Testis (tissue), 3 donors: ENCODE measurements around the gene SLC25A1. TPM values are rescaled to one million over a fixed set of nuclear protein-coding genes. Genes with fewer than 3 reads are reported as not detected.

Source experiments
- DNase-seq: peaks from one replicate; pipeline ENCODE4 v3.0.0-alpha.2; 2019
- H3K27ac ChIP-seq, 2 donors: fragments of 200-600 bp; sonication (generic); one replicate each; pipeline ENCODE4 v1.5.1; 2019
- H3K27me3 ChIP-seq: fragments of 200-600 bp; sonication (generic); one replicate; pipeline ENCODE4 v1.5.1; 2019
- H3K36me3 ChIP-seq: fragments of 200-600 bp; sonication (generic); one replicate; pipeline ENCODE4 v1.5.1; 2017; ENCODE audit warnings: low read depth; ENCODE audit errors: missing control alignments
- H3K4me1 ChIP-seq: fragments of 200-600 bp; sonication (generic); one replicate; pipeline ENCODE4 v1.5.1; 2019
- H3K4me3 ChIP-seq, 2 donors: fragments of 200-600 bp; sonication (generic); one replicate each; pipeline ENCODE4 v1.5.1; 2017 to 2019
- H3K9me3 ChIP-seq: fragments of 200-600 bp; sonication (generic); one replicate; pipeline ENCODE4 v1.5.1; 2017
- CTCF ChIP-seq, 3 experiments: fragments of 450-650 bp in 2 of 3; fragments of 200-600 bp in 1 of 3; sonication (generic) in 1 of 3; IDR thresholded peaks; one replicate each; pipeline ENCODE4 v1.5.1; 2016 to 2019; ENCODE audit warnings: antibody characterized with exemption in 3 of 3, mild to moderate bottlenecking in 2 of 3, moderate library complexity in 1 of 3
- POLR2A ChIP-seq: fragments of 450-650 bp; IDR thresholded peaks from one replicate; pipeline ENCODE4 v1.6.1; 2017; ENCODE audit warnings: antibody characterized with exemption, mild to moderate bottlenecking, moderate library complexity
- WGBS, 2 donors: methylation state at CpG; one replicate each; pipeline ENCODE4 v1.1.5; 2018; 5-methylcytosine and 5-hydroxymethylcytosine counted together
- intact Hi-C: fragments of 100-400 bp; cut with DNase I; formaldehyde crosslinking; loops from one replicate; pipeline ENCODE4 v1.15.1; 2023; ENCODE audit warnings: low total_unique reads
- polyA plus RNA-seq: library from polyadenylated mRNA; stranded (reverse); fragments of 350-450 nt; fragmentation: Illumina TruSeq; extraction: RNeasy Lipid Tissue Mini Kit (QIAGEN cat#74804); gene quantifications from one replicate; pipeline ENCODE4 v1.2.3, GENCODE V29; 2014; ENCODE audit warnings: low read depth, low replicate concordance; ENCODE audit not compliant: insufficient read depth
- total RNA-seq, 2 donors: library from RNA; depleted of rRNA; stranded (reverse); fragments of >200 nt; gene quantifications; one replicate each; pipeline ENCODE4 v1.2.3, GENCODE V29; 2016

The SLC25A1 gene
- total and polyA plus RNA-seq, 3 donors from 2014 or later: 56.0 to 64.9 (median 61.7) TPM

DNA sequence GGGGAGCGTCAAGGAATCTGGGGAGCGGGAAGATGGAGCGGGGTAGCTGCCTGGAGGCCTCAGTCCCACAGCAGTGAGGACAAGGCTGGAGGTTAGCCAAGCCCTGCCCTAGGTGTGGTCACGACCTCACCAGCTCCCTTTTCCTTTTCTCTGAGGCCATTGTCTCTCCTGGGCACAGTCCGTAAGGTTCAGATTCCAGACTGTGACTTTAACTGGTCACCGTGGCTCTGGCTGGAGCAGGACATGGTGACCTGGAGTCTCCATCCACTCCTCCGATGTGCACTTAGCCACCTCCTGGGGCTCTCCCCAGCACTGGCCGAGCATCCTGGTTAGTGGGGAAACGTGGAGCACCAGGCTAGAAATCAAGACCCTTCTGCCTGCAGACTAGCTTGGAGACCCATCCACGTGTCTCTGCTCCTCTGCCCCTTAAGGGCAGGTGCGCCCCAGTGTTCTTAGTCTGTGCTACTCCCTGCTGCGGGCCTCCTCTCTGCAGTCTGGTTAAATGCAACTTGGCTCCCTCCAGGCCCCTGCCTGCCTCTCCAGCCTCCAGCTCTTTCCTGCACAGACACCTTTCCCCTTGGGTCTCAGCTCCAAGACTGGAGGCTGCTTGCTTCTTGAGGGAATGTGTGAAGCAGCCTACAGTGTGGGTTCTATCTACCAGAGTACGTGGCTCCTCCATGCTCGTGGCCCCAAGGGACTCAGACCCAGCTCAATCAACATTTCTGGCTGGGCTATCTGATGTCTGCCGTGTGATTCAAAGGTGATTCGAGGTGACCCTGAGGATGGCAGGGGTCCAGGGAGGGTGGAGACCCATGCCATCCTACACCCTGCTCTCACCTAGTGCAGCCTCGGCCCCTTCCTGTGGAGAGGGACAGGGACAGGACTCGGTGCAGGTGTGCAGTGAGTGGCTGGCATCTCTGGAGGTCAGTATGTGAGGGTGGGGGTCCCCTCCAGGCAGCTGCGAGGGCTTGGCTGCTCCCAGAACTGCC lies 5.2 kb downstream of the SLC25A1 start:
- Histone ChIP-seq H3K36me3 (no peaks in the 10 kb centered on the region), H3K9me3 (no peaks in the 10 kb centered on the region), H3K4me3 (no peak overlapping the region), H3K27ac (no peak overlapping the region), H3K27me3 (no peaks in the 10 kb centered on the region), H3K4me1 (peaks cover 42% of the 10 kb centered on the region)
- DNase-seq: no peak
- no peak for TF ChIP-seq CTCF (IDR thresholded peaks at IDR 0.05)
- TF ChIP-seq POLR2A: no peak
- intact Hi-C loops: no loop called here
- 81 to 87% methylated on average over 16 to 19 of the region's 19 CpGs for WGBS, 2 donors

DNA sequence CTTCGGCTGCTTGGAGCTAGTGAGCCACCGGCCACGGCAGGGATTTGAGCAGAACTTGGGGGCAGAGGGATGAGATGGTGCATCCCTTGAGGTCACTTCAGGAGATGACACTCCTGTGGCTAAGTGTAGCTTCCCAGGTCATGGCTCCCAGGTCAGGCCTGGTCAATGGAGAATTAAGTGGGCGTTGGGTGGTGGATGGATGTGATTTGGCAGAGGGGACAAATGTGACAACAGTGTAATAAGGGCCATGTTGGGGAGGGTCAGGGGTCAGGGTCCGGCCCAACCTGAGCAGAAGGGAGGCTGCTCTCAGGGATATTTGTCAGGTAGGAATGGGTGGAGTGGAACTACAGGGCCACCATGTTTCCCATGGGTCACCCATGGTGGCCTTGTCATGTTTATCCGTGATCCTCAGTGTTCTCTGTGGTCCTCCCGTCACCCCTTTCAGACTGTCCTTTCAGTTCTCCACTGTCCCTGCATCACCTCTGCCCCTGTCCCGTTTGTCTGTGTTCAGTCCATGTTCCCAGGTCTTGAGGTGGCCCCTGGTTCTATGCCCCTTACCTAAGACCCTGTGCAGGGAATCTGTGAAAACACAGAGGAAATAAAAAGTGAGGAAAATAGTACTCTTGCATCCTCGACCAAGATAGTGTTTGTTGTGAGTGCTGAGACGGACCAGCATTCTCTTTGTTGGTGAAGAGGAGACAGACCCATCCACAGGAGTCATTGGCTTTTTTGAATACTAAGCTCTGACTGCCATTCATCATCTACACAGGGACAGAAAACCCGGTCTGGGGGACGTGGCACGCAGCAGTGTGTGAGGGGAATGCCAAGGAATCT lies 6.1 kb downstream of the SLC25A1 start:
- H3K4me3 ChIP-seq: peak overlapping the region; percentile 95 to 99
- H3K4me1 ChIP-seq: peaks cover 38% of the 10 kb centered on the region
- H3K36me3 ChIP-seq: no peaks in the 10 kb centered on the region
- intact Hi-C loops: no loop called here
- H3K27ac ChIP-seq: peak overlapping the region in 1 of 2 donors; percentile 68
- H3K9me3 ChIP-seq: no peaks in the 10 kb centered on the region
- no peaks in the 10 kb centered on the region for H3K27me3 ChIP-seq
- DNase-seq: no peak
- no peak for TF ChIP-seq POLR2A
- TF ChIP-seq CTCF (IDR thresholded peaks at IDR 0.05): no peak
- WGBS, 2 donors: 35 to 41% methylated on average over 13 of the region's 13 CpGs

- no peaks in the 10 kb centered on the region for H3K27me3 ChIP-seq
- no peaks in the 10 kb centered on the region for H3K36me3 ChIP-seq
- H3K4me1 ChIP-seq: peaks cover 31% of the 10 kb centered on the region
- no peaks in the 10 kb centered on the region for H3K9me3 ChIP-seq
- no peak overlapping the region for H3K27ac ChIP-seq
- intact Hi-C loops: no loop called here
- TF ChIP-seq POLR2A (no peak), CTCF (IDR thresholded peaks at IDR 0.05) (no peak)
- no peak overlapping the region for H3K4me3 ChIP-seq
- 17 to 29% methylated on average over 2 to 7 of the region's 7 CpGs for WGBS, 2 donors
- no peak for DNase-seq
Observed at GRCh38 chr22:19169947-19170318, 8.6 kb downstream of the SLC25A1 start.

GRCh38 chr22:19169002-19169946 lies 9.3 kb downstream of the SLC25A1 start:
- TF ChIP-seq CTCF (IDR thresholded peaks at IDR 0.05) (no peak), POLR2A (no peak)
- 4 to 6% methylated on average over 40 to 58 of the region's 58 CpGs for WGBS, 2 donors
- intact Hi-C loops: no loop called here
- Histone ChIP-seq H3K27me3 (no peaks in the 10 kb centered on the region), H3K27ac (no peak overlapping the region), H3K4me3 (peak overlapping the region in 1 of 2 donors; percentile 15), H3K4me1 (peaks cover 26% of the 10 kb centered on the region), H3K36me3 (no peaks in the 10 kb centered on the region), H3K9me3 (no peaks in the 10 kb centered on the region)
- DNase-seq: no peak
